GM21825 (cell line): ENCODE measurements around the gene REV1.

ENCODE experiments used
- ATAC-seq: cut with Tn5 transposase; IDR thresholded peaks from one replicate; pipeline ENCODE4 v1.9.1; 2021; ENCODE audit warnings: mild to moderate bottlenecking, moderate library complexity; ENCODE audit not compliant: unreplicated experiment

REV1 gene

GRCh38 chr2:99451280-99451679 lies 38.5 kb downstream of the REV1 start:
- no peak for ATAC-seq

GRCh38 chr2:99450199-99450598 lies 39.6 kb downstream of the REV1 start:
- no peak for ATAC-seq

- no peak for ATAC-seq
Observed at GRCh38 chr2:99448556-99448955, 41.3 kb downstream of the REV1 start.

- ATAC-seq = no peak
Observed at GRCh38 chr2:99445065-99445464, 44.8 kb downstream of the REV1 start.

- no peak for ATAC-seq
Observed at GRCh38 chr2:99444222-99444621, 45.6 kb downstream of the REV1 start.

- ATAC-seq = no peak
Observed at GRCh38 chr2:99442837-99443236, 47.0 kb downstream of the REV1 start.

GRCh38 chr2:99439971-99440505 lies 49.8 kb downstream of the REV1 start:
- ATAC-seq = no peak

GRCh38 chr2:99436874-99437273 lies 52.9 kb downstream of the REV1 start:
- no peak for ATAC-seq

GRCh38 chr2:99433340-99433739 lies 56.5 kb downstream of the REV1 start:
- no peak for ATAC-seq

GRCh38 chr2:99431587-99432275 lies 58.1 kb downstream of the REV1 start:
- ATAC-seq = no peak

GRCh38 chr2:99430614-99431291 lies 59.1 kb downstream of the REV1 start:
- ATAC-seq = no peak

- no peak for ATAC-seq
Observed at GRCh38 chr2:99425022-99425421, 64.8 kb downstream of the REV1 start.

- ATAC-seq = no peak
Observed at GRCh38 chr2:99424371-99424770, 65.4 kb downstream of the REV1 start.

GRCh38 chr2:99422599-99422998 lies 67.2 kb downstream of the REV1 start:
- no peak for ATAC-seq

- ATAC-seq = no peak
Observed at GRCh38 chr2:99421469-99421868, 68.3 kb downstream of the REV1 start.

- ATAC-seq = no peak
Observed at GRCh38 chr2:99420751-99421299, 69.0 kb downstream of the REV1 start.

GRCh38 chr2:99420031-99420430 lies 69.8 kb downstream of the REV1 start:
- ATAC-seq = no peak

- no peak for ATAC-seq
Observed at GRCh38 chr2:99417396-99417795, 72.4 kb downstream of the REV1 start.

- no peak for ATAC-seq
Observed at GRCh38 chr2:99414566-99414965, 75.3 kb downstream of the REV1 start.

- no peak for ATAC-seq
Observed at GRCh38 chr2:99410276-99410675, 79.5 kb downstream of the REV1 start.

GRCh38 chr2:99406137-99406536 lies 83.7 kb downstream of the REV1 start:
- no peak for ATAC-seq
